C4-2B (cell line): ENCODE data around the gene CRACR2A.

Experiments
- CTCF ChIP-seq: fragments of 450-650 bp; conservative IDR thresholded peaks from 2 replicates; pipeline ENCODE4 v1.5.1; 2017; ENCODE audit warnings: mild to moderate bottlenecking
- ZFX ChIP-seq: fragments of 450-650 bp; IDR thresholded peaks from 2 replicates; pipeline ENCODE4 v1.6.1; 2017

GRCh38 chr12:3680919-3681594 lies 71.9 kb downstream of the CRACR2A start:
- no peak; the same call in 1 of the 2 replicates for TF ChIP-seq CTCF
- TF ChIP-seq ZFX: no peak
